ENCODE data around the gene DMRT1.

DMRT1 gene

GRCh38 chr9:912776-913175, 71.3 kb downstream of the DMRT1 start:
- TF ChIP-seq REST (IDR thresholded peaks at IDR 0.05; ENCODE audit: insufficient read depth in 1 of 2, low read depth in 2 of 2, low read length in 2 of 2), result no peak
- TF ChIP-seq SIN3A (IDR thresholded peaks at IDR 0.05; ENCODE audit: borderline replicate concordance, insufficient read depth, low read length), result no peak
- no peak for TF ChIP-seq FOXP2 (optimal IDR thresholded peaks at IDR 0.05; ENCODE audit: borderline replicate concordance, extremely low read depth, extremely low read length, insufficient read depth)
- TF ChIP-seq TAF1 (IDR thresholded peaks at IDR 0.05; ENCODE audit: borderline replicate concordance, insufficient read depth, low read length), result no peak
- TF ChIP-seq POLR2AphosphoS5 (IDR thresholded peaks at IDR 0.05; ENCODE audit: low read depth, low read length), result no peak

GRCh38 chr9:917730-918129, 76.2 kb downstream of the DMRT1 start:
- no peak for TF ChIP-seq FOXP2 (optimal IDR thresholded peaks at IDR 0.05; ENCODE audit: borderline replicate concordance, extremely low read depth, extremely low read length, insufficient read depth)
- TF ChIP-seq SIN3A (IDR thresholded peaks at IDR 0.05; ENCODE audit: borderline replicate concordance, insufficient read depth, low read length), result no peak
- no peak for TF ChIP-seq TAF1 (IDR thresholded peaks at IDR 0.05; ENCODE audit: borderline replicate concordance, insufficient read depth, low read length)
- no peak for TF ChIP-seq REST (IDR thresholded peaks at IDR 0.05; ENCODE audit: insufficient read depth in 1 of 2, low read depth in 2 of 2, low read length in 2 of 2)
- TF ChIP-seq POLR2AphosphoS5 (IDR thresholded peaks at IDR 0.05; ENCODE audit: low read depth, low read length), result no peak

GRCh38 chr9:920927-921326, 79.4 kb downstream of the DMRT1 start:
- TF ChIP-seq FOXP2 (optimal IDR thresholded peaks at IDR 0.05; ENCODE audit: borderline replicate concordance, extremely low read depth, extremely low read length, insufficient read depth) (no peak), TAF1 (IDR thresholded peaks at IDR 0.05; ENCODE audit: borderline replicate concordance, insufficient read depth, low read length) (no peak), SIN3A (IDR thresholded peaks at IDR 0.05; ENCODE audit: borderline replicate concordance, insufficient read depth, low read length) (no peak), POLR2AphosphoS5 (IDR thresholded peaks at IDR 0.05; ENCODE audit: low read depth, low read length) (no peak), REST (IDR thresholded peaks at IDR 0.05; ENCODE audit: insufficient read depth in 1 of 2, low read depth in 2 of 2, low read length in 2 of 2) (no peak)

GRCh38 chr9:922171-922570, 80.7 kb downstream of the DMRT1 start:
- TF ChIP-seq REST (IDR thresholded peaks at IDR 0.05; ENCODE audit: insufficient read depth in 1 of 2, low read depth in 2 of 2, low read length in 2 of 2), result no peak
- TF ChIP-seq FOXP2 (optimal IDR thresholded peaks at IDR 0.05; ENCODE audit: borderline replicate concordance, extremely low read depth, extremely low read length, insufficient read depth), result no peak

GRCh38 chr9:922731-923130, 81.2 kb downstream of the DMRT1 start:
- TF ChIP-seq FOXP2 (optimal IDR thresholded peaks at IDR 0.05; ENCODE audit: borderline replicate concordance, extremely low read depth, extremely low read length, insufficient read depth), result no peak
- no peak for TF ChIP-seq SIN3A (IDR thresholded peaks at IDR 0.05; ENCODE audit: borderline replicate concordance, insufficient read depth, low read length)
- no peak for TF ChIP-seq POLR2AphosphoS5 (IDR thresholded peaks at IDR 0.05; ENCODE audit: low read depth, low read length)
- no peak for TF ChIP-seq REST (IDR thresholded peaks at IDR 0.05; ENCODE audit: insufficient read depth in 1 of 2, low read depth in 2 of 2, low read length in 2 of 2)
- no peak for TF ChIP-seq TAF1 (IDR thresholded peaks at IDR 0.05; ENCODE audit: borderline replicate concordance, insufficient read depth, low read length)

Data from PFSK-1 (cell line).